ENCODE data around the gene ANKRD29. TPM values are rescaled to one million over a fixed set of nuclear protein-coding genes. Genes with fewer than 3 reads are reported as not detected.
A peak's percentile ranks its signal among the peaks of the same experiment; 100 is the strongest.

Gene ANKRD29
- total RNA-seq, 2 experiments from 2014 or later: not detected

DNA sequence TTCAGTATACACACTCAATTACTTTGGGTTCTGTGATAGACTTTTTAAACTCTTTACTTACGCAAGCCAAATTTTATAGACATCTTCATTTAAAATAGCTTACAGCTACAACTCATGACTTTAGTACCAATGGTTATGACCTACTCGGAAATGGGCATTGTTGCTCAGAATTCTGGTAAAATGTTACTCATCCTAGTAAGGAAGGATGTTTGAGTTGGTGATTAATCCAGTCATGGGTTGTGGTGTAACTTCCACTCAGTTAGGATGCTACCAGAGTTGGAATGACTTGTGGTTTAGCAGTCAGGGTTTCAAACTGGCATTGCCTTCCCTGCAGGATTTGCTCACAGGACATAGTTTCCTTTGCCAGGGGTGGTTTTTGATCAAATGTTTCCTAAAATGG is 69.0 kb downstream of the ANKRD29 start:
- DNase-seq (no peak), ATAC-seq (no peak)
- Mint-ChIP-seq H3K4me3 (no peak overlapping the region), H3K36me3 (ENCODE audit: low read depth) (no peaks in the 10 kb centered on the region), H3K27me3 (no peaks in the 10 kb centered on the region), H3K9me3 (no peaks in the 10 kb centered on the region), H3K4me1 (ENCODE audit: low read depth) (no peaks in the 10 kb centered on the region), H3K27ac (no peak overlapping the region)
- TF ChIP-seq, protein P1, sequence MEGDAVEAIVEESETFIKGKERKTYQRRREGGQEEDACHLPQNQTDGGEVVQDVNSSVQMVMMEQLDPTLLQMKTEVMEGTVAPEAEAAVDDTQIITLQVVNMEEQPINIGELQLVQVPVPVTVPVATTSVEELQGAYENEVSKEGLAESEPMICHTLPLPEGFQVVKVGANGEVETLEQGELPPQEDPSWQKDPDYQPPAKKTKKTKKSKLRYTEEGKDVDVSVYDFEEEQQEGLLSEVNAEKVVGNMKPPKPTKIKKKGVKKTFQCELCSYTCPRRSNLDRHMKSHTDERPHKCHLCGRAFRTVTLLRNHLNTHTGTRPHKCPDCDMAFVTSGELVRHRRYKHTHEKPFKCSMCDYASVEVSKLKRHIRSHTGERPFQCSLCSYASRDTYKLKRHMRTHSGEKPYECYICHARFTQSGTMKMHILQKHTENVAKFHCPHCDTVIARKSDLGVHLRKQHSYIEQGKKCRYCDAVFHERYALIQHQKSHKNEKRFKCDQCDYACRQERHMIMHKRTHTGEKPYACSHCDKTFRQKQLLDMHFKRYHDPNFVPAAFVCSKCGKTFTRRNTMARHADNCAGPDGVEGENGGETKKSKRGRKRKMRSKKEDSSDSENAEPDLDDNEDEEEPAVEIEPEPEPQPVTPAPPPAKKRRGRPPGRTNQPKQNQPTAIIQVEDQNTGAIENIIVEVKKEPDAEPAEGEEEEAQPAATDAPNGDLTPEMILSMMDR (IDR thresholded peaks at IDR 0.05): no peak
- intact Hi-C loops (cut with micrococcal nuclease): no loop called here
- CTCF ChIA-PET: no interaction called here
- POLR2A ChIA-PET: no interaction called here

DNA sequence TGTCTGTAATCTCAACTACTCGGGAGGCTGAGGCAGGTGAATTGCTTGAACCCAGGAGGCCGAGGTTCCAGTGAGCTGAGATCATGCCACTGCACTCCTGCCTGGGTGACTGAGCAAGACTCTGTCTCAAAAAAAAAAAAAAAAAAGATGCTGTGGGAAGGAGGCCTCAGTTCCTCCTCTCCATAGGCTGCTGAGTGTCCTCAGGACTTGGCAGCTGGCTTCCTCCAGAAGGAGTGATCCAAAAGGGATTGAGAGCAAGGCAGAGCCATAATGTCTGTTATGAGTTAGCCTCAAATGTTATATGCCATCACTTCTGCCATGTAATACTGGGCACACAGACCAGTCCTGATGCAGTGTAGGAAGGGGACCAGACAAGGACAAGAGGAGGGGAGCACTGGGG is 69.8 kb downstream of the ANKRD29 start:
- Mint-ChIP-seq H3K4me3 (no peak overlapping the region), H3K36me3 (ENCODE audit: low read depth) (no peaks in the 10 kb centered on the region), H3K27me3 (no peaks in the 10 kb centered on the region), H3K4me1 (ENCODE audit: low read depth) (no peaks in the 10 kb centered on the region), H3K27ac (no peak overlapping the region), H3K9me3 (no peaks in the 10 kb centered on the region)
- intact Hi-C loops (cut with micrococcal nuclease): no loop called here
- DNase-seq (no peak), ATAC-seq (no peak)
- TF ChIP-seq, protein P1 (IDR thresholded peaks at IDR 0.05): no peak
- ChIA-PET POLR2A (interaction anchor here (0.6 kb wide), 1 partner anchor 61 kb away, joined by 3 read pairs; no protein-coding TSS in a partner anchor), CTCF (no interaction called here)

DNA sequence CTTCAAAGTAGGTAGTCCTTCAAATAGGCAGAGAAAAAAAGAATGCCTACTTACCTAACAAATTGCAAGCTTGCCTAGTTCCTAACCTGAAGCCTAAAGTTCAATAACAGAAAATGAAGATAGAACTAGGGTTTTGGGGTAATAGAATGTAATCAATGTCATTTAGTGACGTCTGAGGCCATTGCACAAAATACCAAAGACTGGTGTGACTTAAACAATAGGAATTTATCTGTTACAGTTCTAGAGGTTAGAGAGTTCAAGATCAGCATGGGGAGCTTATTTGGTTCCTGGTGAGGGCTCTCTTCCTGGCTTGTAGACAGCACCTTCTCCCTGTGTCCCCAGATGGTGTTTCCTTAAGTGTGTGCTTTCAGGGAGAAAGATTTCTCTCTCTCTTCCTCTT is 71.7 kb downstream of the ANKRD29 start:
- TF ChIP-seq, protein P1 (IDR thresholded peaks at IDR 0.05): no peak
- no peak for ATAC-seq
- POLR2A ChIA-PET: interaction anchor here (0.9 kb wide), 1 partner anchor 21 kb away, joined by 3 read pairs; no protein-coding TSS in a partner anchor
- Mint-ChIP-seq H3K9me3 (no peaks in the 10 kb centered on the region), H3K27me3 (no peaks in the 10 kb centered on the region), H3K36me3 (ENCODE audit: low read depth) (no peaks in the 10 kb centered on the region), H3K27ac (no peak overlapping the region), H3K4me3 (no peak overlapping the region), H3K4me1 (ENCODE audit: low read depth) (peaks cover 6% of the 10 kb centered on the region)
- CTCF ChIA-PET: interaction anchor here (1.4 kb wide), 1 partner anchor 92 kb away, joined by 4 read pairs; no protein-coding TSS in a partner anchor
- intact Hi-C loops (cut with micrococcal nuclease): no loop called here
- no peak for DNase-seq

DNA sequence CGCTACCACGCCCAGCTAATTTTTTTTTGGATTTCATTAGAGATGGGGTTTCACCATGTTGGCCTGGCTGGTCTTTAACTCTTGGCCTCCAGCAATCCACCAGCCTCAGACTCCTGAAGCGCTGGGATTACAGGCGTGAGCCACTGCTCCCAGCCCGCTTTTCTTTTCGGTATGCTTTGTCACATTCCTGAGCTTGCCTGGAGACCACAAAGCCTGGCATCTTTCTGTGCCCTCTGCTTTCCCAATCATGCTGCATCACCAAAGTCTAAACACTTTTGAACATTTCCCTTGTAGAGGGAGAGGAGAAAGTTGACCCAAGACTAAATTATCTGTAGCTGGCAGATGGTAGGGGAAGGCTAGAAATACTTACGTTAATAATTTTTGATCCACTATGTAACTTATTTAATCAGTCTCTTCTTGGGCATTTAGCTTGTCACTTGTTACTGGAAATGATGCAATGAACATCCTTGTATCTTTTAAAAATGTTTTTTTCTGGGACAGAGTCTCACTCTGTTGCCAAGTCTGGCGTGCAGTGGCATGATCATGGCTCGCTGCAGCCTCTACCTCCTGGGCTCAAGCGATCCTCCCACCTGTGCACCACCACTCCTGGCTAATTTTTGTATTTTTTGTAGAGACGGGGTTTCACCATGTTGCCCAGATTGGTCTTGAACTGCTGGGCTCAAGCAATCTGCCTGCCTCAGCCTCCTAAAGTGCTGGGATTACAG is 73.7 kb downstream of the ANKRD29 start:
- CTCF ChIA-PET: interaction anchor here (0.9 to 2.7 kb wide), 4 partner anchors 67 to 90 kb away, joined by 3 to 12 read pairs (median 8); no protein-coding TSS in a partner anchor
- no peak overlapping the region for H3K4me3 Mint-ChIP-seq
- POLR2A ChIA-PET: no interaction called here
- no peak overlapping the region for H3K27ac Mint-ChIP-seq
- no peaks in the 10 kb centered on the region for H3K9me3 Mint-ChIP-seq
- peaks cover 16% of the 10 kb centered on the region for H3K4me1 Mint-ChIP-seq (ENCODE audit: low read depth)
- TF ChIP-seq, protein P1 (IDR thresholded peaks at IDR 0.05): no peak
- H3K36me3 Mint-ChIP-seq (ENCODE audit: low read depth): peaks cover 4% of the 10 kb centered on the region
- intact Hi-C loops (cut with micrococcal nuclease): loop anchor here (5.0 kb wide), 2 partner anchors 72 to 87 kb away; partner anchors contain the start of gene RMC1
- no peak for DNase-seq
- no peak for ATAC-seq
- H3K27me3 Mint-ChIP-seq: no peaks in the 10 kb centered on the region

DNA sequence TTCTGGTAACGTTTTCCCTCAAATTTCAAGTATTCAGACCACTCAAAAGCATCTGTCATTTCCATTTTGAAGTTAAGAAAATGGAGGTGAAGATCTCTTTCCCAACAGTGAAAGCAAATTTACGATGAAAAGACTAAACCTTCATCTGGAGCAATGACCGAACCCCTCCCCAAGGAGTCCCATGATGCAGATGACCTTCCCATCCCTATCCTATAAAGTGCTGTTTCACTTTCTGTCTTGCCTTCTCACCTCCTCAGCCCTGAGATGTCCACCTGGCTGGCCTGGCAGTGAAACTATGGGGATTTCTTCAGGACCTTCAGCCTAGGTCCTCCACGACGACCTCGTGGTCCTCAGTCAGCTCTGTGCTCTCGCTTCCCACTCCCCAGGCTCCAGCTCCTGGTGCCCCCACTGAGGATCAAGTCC is 75.5 kb downstream of the ANKRD29 start:
- peaks cover 29% of the 10 kb centered on the region for H3K4me1 Mint-ChIP-seq (ENCODE audit: low read depth)
- ATAC-seq: no peak
- peaks cover 8% of the 10 kb centered on the region for H3K36me3 Mint-ChIP-seq (ENCODE audit: low read depth)
- CTCF ChIA-PET: interaction anchor here (1.1 to 2.7 kb wide), 6 partner anchors 13 to 88 kb away, joined by 3 to 12 read pairs (median 4); no protein-coding TSS in a partner anchor
- TF ChIP-seq, protein P1 (IDR thresholded peaks at IDR 0.05): no peak
- POLR2A ChIA-PET: no interaction called here
- peak overlapping the region; percentile 94 for H3K4me3 Mint-ChIP-seq
- no peak for DNase-seq
- peak overlapping the region; percentile 94 for H3K27ac Mint-ChIP-seq
- intact Hi-C loops (cut with micrococcal nuclease): loop anchor here (5.0 kb wide), 2 partner anchors 70 to 85 kb away; partner anchors contain the start of gene RMC1
- no peaks in the 10 kb centered on the region for H3K27me3 Mint-ChIP-seq
- no peaks in the 10 kb centered on the region for H3K9me3 Mint-ChIP-seq
